NCI-H2227 treated with DMSO at 0.1 percent for 48 hours (cell line): Measurements from ENCODE around the gene NMT2.

Experiments used
- DNase-seq: peaks from one replicate; lab custom pipeline; 2025; lab: John Stamatoyannopoulos, UW

NMT2 gene

DNA sequence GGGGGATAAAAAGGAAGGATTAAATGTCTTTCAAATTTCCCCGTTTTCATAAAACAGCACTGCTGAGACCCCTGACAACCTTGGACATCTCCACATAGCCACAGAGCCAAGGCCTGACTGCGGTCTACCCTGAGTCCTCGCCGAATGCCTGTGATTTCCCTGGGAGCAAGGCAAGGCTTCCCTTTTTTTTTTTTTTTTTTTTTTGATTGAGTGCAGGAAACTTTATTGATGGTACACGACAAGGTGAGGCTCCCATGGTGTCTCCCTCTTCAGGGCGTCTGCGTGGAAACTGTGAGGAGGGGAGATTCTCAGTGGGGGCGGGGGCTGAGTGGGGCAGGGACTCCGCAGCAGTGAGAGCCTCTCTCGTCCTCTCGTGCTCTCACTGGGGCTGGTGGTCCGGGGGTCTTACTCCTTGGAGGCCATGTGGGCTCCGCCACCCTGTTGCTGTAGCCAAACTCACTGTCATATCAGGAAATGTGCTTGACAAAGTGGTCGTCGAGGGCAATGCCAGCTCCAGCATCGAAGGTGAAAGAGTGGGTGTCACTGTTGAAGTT lies 75.6 kb downstream of the NMT2 start:
- no peak for DNase-seq

DNA sequence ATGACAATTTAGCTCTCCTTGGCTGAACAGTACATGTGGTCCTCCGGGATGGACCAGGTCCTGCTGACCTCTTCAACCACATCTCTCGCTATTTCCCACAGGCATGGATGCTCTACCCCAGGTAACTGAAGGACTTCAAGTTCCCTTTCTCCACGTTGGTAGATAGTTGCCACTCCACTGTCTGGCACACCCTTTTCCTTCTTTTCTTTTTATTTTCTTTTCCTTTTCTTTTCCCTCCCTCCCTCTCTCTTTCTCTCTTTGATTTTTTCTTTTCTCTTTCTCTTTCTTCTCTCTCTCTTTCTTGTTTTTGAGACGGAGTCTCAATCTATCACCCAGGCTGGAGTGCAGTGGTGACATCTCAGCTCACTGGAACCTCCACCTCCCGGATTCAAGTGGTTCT lies 77.1 kb downstream of the NMT2 start:
- DNase-seq = no peak

DNA sequence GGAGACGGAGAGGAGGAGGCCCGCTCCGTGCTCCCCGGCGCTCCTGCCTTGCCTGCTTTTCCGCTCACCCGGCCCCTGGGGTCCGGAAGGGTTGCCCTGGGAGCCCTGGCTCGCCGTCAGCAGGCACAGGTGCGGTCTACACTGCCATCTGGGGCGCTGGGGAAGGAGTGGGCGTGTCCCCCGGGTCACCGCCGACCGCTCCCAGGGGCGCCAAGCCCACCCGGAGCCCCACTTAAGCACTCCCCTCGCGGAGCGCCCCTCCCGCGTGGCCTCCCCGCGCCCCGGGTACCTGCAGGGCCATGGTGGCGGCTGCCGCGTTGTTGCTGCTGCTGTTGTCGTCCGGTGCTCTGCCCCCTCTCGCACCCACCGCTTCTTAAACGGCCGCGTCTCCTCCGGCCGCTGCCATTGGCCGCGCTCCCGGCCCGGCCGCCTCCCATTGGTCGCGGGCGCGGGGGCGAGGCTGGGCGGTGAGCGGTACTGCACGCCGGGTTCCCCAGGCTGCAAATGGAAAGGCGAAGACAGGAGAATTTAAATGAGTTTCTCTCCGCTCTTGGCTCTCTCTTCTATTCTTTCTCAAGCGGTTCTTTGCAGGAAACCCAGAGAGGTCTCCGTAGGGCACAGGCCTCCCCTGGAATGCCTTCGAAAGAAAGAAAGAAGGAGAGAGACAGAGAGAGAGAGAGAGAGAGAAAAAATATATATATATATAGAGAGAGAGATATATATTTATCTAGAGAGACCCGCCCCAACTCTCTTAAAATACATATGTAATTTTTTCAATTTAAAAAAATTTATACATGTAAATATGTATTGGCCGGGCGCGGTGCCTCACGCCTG lies 79.8 kb downstream of the NMT2 start, which contains the start of gene ACBD7:
Gene ACBD7 (minus strand): TSS at position 349 of the 834 bp plus-strand sequence. CDS start 48 bp downstream, at position 301.
- DNase-seq = peak; percentile 73

DNA sequence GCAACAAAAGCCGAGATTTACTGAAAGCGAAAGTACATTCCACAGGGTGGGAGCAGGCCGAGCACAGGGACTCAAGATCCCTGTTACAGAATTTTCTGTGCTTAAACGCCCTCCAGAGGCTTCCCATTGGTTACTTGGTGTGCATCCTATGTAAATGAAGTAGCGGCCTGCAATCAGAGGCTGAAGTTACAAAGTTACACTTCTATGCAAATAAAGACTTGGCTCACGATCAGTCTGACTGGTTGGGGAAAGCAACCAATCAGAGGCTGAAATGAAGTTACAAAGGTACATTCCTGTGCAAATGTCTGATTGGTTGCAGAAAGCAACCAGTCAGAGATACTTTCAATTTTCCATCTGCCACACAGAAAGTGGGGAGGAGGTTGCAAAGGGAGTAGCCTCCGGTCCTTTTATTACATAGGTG lies 84.0 kb downstream of the NMT2 start:
- peak; percentile 66 for DNase-seq

DNA sequence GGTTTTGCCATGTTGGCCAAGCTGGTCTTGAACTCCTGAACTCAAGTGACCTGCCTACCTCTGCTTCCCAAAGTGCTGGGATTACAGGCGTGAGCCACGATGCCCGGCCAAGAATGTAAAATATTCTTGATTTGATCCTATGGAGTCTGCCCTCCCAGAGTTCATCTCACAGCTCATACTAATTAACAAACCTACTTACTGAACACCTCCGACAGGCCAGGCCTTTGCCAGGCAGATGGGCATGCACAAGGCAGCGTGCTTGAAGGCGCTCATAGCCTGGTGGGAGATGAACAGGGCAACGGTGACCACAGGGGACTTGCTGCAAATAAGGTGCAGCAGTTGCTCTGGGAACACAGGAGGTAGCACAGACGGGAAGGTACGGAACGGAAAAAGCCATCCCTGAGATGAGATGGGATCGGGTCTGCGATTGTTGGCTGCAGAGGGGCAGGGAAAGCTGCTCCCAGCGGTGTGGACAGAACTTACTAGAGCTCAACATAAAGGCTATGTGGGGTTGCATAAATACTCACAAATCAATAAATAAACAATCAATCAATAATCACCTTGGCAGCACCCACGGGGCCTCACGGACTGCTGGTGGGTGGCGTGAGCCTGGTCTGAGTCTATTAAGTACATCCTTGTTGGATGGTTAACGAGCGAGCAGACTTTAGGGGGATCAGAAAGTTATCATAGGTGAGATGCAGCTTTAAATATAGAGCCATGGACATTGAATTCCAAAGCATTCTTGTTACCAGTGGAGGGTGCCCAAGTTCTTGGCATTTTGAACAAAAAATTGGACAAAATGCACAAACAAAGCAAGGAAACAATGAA lies 84.6 kb downstream of the NMT2 start:
- no peak for DNase-seq

DNA sequence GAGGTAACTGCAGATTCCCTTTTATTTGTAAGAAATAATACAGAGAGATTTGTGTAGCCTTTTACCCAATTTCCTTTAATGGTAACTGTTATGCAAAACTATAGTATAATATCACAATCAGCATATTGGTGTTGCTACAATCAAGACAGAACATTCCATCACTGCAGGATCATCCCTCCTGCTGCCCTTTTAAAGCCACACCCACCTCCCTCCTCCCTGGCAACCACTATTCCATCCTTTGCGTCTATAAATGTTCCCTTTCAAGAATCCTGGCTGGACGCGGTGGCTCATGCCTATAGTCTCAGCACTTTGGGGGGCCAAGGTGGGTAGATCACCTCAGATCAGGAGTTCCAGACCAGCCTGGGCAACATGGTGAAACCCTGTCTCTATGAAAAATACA lies 93.1 kb downstream of the NMT2 start:
- DNase-seq = no peak

DNA sequence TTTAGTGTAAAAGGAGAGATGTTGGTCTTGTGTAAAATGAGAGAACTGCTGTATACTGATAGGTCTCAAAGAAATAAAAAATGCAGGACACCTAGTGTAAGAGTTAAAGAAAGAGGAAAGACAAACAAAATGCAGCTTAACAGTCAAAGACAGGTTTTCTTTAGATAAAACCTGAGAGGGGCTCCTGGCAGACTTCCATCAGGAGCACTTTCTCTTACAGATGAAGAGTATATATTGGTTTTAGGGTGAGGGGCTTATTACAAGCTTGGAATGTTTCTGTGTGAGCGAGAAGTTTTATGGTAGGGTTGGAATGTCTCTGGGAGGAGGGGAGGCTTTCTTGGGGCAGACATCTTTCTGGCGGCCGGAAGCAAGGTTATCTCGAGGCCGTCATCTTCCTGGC lies 96.1 kb downstream of the NMT2 start:
- DNase-seq = no peak

DNA sequence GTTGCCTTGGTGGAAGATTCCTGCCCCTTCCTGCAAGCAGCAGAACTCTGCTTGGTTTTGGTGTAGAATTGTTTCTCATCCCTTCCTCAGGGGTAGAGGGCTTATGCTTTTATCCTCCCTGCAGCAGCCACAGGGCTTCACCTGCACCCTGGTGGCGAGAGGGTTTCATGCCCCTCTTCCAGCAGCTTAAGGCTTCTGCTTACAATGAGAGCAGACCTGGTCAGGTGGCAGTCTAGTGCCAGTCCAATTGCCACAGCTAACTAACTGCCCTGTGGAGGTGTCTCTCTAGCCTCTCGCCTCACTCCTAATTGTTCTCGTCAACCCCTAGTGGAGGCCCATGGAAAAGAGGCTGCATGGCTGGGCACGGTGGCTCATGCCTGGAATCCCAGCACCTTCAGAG lies 99.3 kb downstream of the NMT2 start:
- DNase-seq = no peak

DNA sequence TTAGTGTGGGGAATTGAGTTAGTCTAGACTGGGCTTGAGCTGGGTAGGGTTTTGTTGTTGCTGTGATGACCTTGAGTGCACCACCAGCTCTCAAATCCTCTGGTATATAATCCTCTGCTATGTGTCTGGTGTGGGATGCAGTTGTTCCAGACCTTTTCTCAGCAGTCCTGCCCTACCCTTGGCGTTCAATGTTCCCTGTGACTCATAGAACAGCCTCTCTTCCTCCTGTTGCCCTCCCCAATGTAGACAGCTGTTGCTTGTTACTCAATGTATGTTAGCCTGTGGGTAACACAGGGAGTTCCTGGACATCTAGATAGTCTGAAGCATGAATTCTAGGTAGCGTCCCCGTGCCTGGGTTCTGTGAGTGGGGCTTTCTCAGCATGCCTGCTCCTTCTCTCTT lies 99.7 kb downstream of the NMT2 start:
- DNase-seq = no peak

DNA sequence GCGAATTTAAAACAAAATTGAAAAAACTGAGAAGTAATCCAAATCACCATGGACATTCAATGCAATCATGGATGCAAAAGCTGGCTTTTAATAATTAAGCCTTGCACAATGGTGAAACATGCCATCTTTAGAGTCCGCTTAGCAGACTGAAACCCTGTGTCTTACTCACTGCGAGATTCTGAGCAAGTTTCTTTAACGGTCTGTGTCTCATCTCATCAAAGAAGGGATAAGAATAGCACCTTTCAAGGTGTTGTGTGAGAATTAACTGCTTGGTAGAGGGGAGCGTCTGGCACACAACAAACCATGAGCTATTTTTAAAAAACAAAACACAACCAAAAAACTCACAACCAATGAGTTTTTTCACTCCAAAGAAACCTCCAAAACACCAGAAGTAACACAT lies 101.3 kb downstream of the NMT2 start:
- DNase-seq = no peak

DNA sequence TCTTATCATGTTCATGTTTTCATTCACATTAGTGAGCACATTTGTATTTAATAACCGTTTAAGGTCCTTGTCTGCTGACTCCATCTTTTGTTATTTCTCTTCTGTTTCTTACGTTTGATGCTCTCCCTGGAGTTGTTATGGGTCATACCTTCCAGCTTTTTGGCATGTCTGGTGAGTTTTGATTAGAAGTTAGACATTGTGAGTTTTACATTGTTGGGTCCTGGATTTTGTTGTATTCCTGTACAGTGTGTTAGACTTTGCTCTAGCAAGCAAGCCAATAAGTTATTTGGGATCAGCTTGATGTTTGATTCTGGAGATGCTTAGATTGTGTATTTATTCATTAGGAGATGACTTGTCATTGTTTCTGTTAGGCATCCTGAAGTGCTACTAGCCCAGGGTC lies 107.9 kb downstream of the NMT2 start:
- no peak for DNase-seq

DNA sequence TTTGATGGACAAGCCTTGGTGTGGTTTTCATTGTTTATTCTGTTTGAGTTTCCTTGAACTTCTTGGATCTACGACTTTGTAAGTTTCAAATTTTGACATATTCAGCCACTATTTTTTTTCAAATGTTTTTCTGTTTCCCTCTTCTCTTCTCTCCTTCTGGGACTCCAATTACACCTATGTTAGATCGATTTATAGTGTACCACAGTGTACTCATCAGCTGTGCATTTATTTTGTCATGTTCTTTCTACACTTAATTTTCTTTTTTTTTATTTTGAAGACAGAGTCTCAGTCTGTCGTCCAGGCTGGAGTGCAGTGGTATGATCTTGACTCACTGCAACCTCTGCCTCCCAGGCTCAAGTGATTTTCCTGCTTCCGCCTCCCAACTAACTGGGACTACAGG lies 108.6 kb downstream of the NMT2 start:
- DNase-seq = no peak

DNA sequence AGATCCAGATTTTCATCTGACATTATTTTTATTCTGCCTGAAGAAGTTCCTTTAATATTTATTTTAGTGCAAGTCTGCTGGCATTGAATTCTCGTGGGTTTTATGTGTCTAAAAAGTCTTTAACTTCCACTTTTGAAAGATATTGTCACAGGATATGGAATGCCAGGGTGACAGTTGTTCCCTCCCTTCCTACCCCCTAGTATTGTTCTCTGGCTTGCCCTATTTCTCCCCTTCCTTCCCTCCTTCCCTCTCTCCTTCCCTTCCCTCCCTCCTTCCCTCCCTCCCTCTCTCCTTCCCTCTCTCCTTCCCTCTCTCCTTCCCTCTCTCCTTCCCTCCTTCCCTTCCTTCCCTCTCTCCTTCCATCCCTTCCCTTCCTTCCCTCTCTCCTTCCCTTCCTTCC lies 109.8 kb downstream of the NMT2 start:
- DNase-seq = no peak
